Fibroblast of skin of back (primary cell): ENCODE data around the gene TMEM117.
"Not testable (repeated sequence)": the region's sequence is repeated elsewhere in the genome, so short reads cannot be mapped to it uniquely, and the experiment has no call there.

Source experiments
- DNase-seq: peaks from one replicate; pipeline ENCODE4 v3.0.0-alpha.2; 2013

Gene TMEM117

GRCh38 chr12:44029194-44029593 is 193.3 kb downstream of the TMEM117 start:
- no peak for DNase-seq

DNA sequence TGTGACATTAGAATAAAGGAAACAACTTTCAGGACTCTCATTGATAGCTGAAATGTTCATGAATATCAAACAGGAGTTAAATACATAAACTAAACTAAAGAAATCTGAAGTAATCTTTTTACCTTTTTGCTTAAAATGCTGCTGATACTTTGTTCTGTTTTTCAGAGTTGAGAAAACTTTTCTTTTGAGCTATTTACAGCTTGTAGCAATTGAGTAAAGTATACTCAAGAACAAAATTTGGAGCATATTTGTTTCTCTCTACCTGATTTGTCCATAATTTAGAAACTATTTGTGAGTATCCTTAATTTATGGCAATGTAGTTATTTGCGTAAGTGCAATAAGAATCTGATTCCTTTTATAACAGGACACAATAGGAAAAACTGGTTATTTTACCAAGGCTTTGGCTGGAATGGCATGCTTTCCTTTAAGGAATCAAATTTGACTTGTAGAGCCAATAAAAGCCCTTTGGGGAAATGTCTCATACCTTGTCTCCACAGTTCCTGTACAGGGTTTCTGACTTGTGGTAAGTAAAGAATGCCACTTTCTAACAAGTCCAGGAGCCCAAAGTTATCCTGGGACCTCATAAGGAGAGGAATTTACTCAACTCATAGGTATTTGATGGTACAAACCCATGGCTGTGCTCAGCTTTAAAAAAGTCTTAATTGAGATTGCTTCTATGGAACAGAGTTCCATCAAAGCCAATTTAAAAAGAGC is 195.7 kb downstream of the TMEM117 start:
- DNase-seq: no peak

- no peak for DNase-seq
Measured at GRCh38 chr12:44034906-44035305, 199.0 kb downstream of the TMEM117 start.

DNA sequence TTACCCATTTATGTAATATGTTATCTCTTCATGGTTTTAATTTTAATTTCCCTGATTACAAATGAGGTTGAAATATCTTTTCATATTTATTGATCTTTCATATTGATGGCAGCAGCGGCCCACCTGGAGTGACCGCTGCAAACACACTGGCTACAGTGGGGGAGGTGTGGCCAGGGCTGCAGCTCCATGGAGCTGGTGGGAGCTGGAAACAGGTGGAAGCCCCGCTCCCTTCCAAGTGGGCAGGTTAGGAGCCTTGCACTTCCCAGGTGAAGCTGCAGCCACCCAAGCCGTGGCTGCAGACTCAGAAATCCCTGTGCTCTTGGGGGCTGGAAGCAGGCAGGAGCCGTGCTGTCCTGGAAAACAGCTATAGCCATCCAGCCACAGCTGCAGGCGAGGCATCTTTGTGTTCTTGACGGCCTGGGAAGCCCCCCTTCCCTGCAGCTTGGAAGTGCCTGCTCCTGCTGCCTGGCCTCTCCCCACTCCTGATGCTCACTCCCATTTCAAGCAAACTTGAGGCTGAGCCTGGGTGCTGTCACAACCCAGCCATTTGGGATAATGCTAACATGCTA is 201.1 kb downstream of the TMEM117 start:
- DNase-seq: no peak

GRCh38 chr12:44038411-44038810 is 202.5 kb downstream of the TMEM117 start:
- no peak for DNase-seq

DNA sequence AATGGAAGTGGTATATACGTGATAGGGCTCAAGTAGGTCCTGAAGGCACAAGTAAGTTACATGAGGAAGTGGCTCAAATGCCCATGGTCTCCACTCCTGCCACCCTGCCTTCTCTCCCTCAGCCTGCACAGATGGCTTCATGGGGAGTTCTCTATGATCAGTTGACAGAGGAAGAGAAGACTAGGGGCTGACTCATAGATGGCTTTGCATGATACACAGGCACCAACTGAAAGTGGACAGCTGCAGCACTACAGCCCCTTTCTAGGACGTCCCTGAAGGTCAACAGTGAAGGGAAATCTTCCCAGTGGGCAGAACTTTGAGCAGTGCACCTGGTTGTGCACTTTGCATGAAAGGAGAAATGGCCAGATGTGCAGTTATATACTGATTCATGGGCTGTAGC is 208.6 kb downstream of the TMEM117 start:
- DNase-seq: not testable (repeated sequence)

DNA sequence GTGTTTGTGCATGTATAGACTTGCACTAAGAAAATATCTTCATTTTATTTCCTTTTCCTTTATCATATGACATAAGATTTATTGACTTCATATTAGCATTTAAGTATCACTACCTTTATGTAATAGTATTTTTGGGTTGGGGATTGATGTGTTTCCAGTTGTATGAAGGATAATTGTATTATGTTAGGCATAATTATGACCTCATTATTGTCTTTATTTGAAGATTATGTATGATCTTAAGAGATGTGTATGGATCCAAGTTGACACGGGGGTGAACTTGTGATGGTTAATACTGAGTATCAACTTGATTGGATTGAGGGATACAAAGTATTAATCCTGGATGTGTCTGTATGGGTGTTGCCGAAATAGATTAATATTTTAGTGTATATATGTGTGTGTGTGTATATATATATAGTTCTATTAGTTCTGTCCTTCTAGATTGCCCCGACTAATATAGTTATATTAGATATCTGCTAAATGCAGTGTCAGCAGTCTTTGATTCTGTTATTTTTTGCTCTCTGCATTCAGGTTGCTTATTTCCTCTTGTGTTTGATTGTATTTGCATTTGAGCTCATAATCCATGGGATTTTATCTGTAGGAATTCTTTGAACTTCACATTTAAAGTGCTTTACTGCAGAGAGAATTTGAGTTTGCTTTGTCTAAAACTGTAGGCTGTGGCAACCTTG is 211.0 kb downstream of the TMEM117 start:
- DNase-seq: no peak

DNA sequence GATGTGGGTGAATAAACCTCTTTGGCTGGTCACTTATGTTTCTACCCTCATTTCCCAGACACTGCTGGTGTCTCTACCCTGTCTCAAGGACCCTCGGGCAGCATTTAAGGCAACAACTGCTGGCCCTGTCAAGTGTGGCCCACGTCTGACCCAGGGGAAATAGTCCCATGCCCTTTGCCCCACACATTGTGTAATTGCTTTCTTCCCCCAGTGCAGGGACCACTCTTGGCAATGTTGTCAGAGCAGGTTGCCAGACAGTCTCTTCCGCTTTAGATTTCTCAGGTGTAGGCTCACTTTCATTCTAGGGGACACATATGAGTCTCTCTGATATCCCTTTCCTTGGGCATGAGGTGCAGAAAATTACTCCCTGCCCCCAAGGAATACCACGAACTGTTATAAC is 216.7 kb downstream of the TMEM117 start:
- DNase-seq: no peak

DNA sequence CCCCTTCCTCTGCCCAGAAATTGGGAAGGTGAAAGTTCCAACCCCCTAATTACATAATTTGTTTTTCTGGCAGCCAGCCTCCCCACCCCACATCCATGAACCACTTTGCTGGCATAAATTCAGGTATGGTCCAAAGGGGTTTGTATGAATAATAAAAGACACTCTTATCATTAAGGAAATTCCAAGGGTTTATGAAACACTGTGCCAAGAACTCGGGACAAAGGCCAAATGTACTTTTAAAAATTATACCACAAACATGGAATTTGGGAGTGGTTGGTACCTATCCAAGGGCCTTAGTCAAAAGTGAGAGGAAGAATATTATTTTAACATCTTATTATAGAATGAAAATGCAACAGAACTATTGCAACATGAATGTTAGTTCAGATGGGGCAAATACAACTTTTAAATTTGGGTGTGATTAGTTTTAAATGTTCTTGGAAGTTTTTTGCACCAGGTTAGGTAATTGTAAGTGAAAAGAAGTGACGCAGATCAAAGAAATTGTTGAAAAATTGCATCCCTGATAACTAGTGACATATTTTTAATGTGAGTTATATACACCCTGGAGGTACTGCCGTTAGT is 217.8 kb downstream of the TMEM117 start:
- peak; percentile 43 for DNase-seq

GRCh38 chr12:44054281-44054680 is 218.4 kb downstream of the TMEM117 start:
- DNase-seq: no peak

- no peak for DNase-seq
Measured at GRCh38 chr12:44058366-44058765, 222.5 kb downstream of the TMEM117 start.

DNA sequence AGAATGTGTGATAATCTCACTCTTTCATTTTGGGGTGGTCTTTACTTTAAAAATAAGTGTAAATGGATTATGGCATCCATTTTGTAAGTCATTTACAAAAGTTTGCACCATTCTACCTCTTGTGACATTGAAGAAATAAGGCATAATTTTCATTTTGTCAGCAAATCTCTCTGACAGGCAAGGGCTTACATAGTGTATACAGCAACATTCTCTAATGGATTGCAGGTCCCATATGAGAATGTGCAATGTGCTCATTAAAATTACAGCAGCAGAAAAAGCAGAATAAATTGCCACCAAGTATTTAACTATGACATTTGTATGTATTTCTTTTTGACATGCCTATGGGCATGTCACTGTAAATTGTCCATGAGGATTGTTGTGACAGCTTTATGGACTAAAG is 223.6 kb downstream of the TMEM117 start:
- no peak for DNase-seq

- no peak for DNase-seq
Measured at GRCh38 chr12:44063671-44064070, 227.8 kb downstream of the TMEM117 start.

GRCh38 chr12:44076871-44077270 is 241.0 kb downstream of the TMEM117 start:
- no peak for DNase-seq

DNA sequence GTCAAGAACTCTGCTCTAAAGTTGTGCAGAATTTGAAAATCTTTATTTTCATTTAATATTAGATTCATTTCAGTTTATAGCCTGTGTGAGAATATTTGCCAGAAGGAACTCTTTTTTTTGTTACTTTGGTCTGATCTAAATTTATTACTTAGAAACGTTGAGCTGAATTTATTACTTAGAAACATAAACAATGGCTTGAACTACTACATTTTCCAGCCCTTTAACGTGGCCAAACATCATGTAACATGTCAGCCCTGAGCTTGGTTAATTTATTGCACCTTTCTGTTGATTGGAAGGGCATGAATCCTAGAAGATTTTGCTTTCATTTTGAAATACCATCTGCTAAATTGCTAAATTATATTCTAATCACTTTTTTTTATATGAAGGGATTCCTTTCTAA is 241.4 kb downstream of the TMEM117 start:
- no peak for DNase-seq

DNA sequence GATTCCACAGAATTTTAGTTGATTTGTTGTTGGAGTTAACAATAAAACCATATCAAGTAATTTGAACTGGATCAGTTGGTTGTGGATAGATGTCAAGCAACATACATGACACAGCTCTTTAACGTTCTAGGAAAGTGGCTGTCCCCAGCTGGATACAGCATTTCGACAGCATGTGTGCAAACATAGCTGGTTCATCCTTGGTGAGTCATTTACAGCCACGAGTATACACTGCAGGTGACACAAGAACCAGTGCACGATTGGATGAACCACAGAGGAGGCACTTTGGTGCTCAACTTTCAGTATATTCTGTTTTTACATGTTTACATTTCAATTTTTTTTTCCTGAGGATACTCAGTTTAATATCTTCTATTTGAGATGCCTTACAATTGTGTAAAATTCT is 242.4 kb downstream of the TMEM117 start:
- DNase-seq: no peak

GRCh38 chr12:44088647-44089046 is 252.8 kb downstream of the TMEM117 start:
- no peak for DNase-seq

DNA sequence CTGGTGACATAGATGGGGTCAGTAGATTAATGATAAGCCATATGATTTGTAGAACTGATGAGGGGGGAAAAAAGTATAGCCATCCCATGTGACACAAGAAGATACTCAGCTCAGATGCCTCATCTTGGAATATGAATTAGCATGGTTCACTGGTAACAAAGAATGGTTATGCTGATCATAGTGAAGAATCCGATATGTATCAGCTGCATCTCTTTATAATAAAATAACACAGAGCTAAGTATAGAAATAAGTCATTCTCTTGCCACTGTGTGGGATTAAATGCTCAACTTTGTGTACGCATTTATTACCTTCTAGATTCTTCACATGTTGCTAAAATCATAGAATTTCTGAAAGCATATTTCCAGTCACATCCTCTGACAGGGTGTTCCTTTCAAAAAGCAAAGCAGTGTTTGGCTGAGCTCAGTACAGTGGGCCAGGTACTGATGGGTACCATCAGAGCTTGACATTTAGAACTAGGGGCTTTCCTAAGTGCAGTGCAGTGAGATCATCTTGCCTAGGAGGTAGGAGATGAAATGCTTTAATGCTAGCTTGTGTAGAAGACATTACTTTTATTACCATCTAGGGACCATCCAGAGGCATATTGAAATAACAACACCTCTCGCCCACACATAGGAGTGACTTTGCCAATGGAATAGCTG is 256.2 kb downstream of the TMEM117 start:
- DNase-seq: no peak

DNA sequence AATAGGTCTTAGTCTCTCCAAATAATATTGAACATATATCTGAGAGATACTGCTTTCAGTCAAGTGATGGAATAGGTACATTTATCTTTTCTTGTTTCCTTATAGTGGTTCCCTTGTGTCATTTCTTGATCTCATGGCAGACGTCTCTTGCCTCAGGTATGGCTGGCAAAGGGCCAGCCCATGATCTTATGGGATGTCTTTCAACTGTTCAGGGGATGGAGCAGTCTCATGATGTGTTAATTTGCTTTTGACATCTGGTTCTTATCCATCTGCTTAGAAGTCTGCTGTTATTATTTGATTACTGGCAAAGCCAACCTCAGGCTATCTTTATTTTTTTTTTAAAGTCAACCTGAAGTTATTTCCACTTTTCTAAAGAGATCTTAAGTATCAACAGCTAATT is 262.9 kb downstream of the TMEM117 start:
- no peak for DNase-seq

GRCh38 chr12:44099486-44099885 is 263.6 kb downstream of the TMEM117 start:
- no peak for DNase-seq

DNA sequence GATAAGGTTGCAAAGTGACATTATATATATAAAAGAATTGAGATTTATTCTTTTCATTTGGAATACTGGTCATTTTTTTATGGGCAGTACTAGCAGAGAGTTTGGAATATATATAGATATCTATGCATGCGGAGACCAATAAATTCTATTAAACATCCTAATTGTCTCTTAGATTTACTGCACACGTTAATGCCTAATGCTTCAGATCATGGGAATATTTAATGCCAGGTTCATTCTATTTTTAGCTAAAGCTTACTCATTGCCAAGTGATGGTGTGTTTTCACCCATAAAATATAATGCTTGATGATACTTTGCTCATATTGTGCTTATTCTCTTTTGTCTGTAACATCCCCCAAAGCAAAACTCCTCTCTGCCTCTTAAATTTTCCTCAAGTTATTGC is 264.4 kb downstream of the TMEM117 start:
- no peak for DNase-seq

GRCh38 chr12:44101475-44101874 is 265.6 kb downstream of the TMEM117 start:
- no peak for DNase-seq

GRCh38 chr12:44114906-44115305 is 279.0 kb downstream of the TMEM117 start:
- DNase-seq: peak; percentile 1
